Renal cortical epithelial cell (primary cell): ENCODE results near the gene RARB. TPM values are rescaled to one million over a fixed set of nuclear protein-coding genes. Genes with fewer than 3 reads are reported as not detected.

ENCODE experiments used
- DNase-seq: peaks from one replicate; pipeline ENCODE4 v3.0.0-alpha.2; 2011; ENCODE audit warnings: low read depth
- total RNA-seq: library from RNA; depleted of rRNA; stranded (reverse); fragments of >200 nt; gene quantifications from 2 replicates; pipeline ENCODE4 v1.2.3, GENCODE V29; 2014

The RARB gene
- total RNA-seq, 1 donor from 2014 or later, result 4.9 TPM

- no peak for DNase-seq
Observed at GRCh38 chr3:25472153-25472552, 44.1 kb downstream of the RARB start.

GRCh38 chr3:25472731-25473130, 44.7 kb downstream of the RARB start:
- no peak for DNase-seq

- DNase-seq, result no peak
Observed at GRCh38 chr3:25473246-25473645, 45.2 kb downstream of the RARB start.

- DNase-seq, result no peak
Observed at GRCh38 chr3:25474052-25474451, 46.0 kb downstream of the RARB start.

GRCh38 chr3:25476639-25477038, 48.6 kb downstream of the RARB start:
- DNase-seq, result peak; percentile 22

- no peak for DNase-seq
Observed at GRCh38 chr3:25478211-25478757, 50.2 kb downstream of the RARB start.

- DNase-seq, result no peak
Observed at GRCh38 chr3:25478964-25479726, 51.1 kb downstream of the RARB start.

- DNase-seq, result no peak
Observed at GRCh38 chr3:25479727-25480010, 51.6 kb downstream of the RARB start.

- DNase-seq, result no peak
Observed at GRCh38 chr3:25480811-25481210, 52.7 kb downstream of the RARB start.

GRCh38 chr3:25481386-25481785, 53.3 kb downstream of the RARB start:
- no peak for DNase-seq

GRCh38 chr3:25483456-25483855, 55.4 kb downstream of the RARB start:
- DNase-seq, result peak; percentile 35

GRCh38 chr3:25485673-25486072, 57.6 kb downstream of the RARB start:
- no peak for DNase-seq

GRCh38 chr3:25486932-25487331, 58.9 kb downstream of the RARB start:
- DNase-seq, result no peak

- no peak for DNase-seq
Observed at GRCh38 chr3:25489858-25490593, 62.0 kb downstream of the RARB start.

GRCh38 chr3:25493246-25493645, 65.2 kb downstream of the RARB start:
- DNase-seq, result no peak

- DNase-seq, result peak; percentile 46
Observed at GRCh38 chr3:25493786-25494185, 65.7 kb downstream of the RARB start.

- no peak for DNase-seq
Observed at GRCh38 chr3:25495304-25495703, 67.2 kb downstream of the RARB start.

- DNase-seq, result no peak
Observed at GRCh38 chr3:25495726-25496253, 67.7 kb downstream of the RARB start.

- no peak for DNase-seq
Observed at GRCh38 chr3:25497096-25497495, 69.0 kb downstream of the RARB start.

- DNase-seq, result no peak
Observed at GRCh38 chr3:25500706-25501210, 72.7 kb downstream of the RARB start.

GRCh38 chr3:25502233-25502632, 74.2 kb downstream of the RARB start:
- DNase-seq, result no peak

- DNase-seq, result no peak
Observed at GRCh38 chr3:25503898-25504301, 75.8 kb downstream of the RARB start.

GRCh38 chr3:25505581-25505980, 77.5 kb downstream of the RARB start:
- DNase-seq, result no peak
